ENCODE measurements around the gene SURF6.
"Not testable (repeated sequence)": the region's sequence is repeated elsewhere in the genome, so short reads cannot be mapped to it uniquely, and the experiment has no call there.

Gene SURF6

DNA sequence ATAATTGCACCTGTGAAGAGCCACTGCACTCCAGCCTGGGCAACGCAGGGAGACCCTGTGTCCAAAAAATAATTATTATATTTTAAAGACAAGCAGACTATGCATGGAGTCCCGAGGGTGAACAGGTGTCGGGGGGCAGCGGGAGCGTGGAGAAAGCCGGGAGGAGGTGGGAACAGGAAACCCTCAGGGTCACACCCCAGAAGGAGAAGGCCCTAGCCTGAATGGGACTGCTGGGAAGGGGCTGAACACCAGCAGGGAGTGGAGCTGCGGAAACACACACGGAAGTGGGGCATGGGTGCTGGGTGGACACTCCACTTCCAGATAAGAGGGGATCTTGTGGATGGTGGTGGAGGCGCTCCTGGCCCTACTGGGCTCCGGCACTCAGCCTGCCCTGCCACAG lies 12.8 kb downstream of the SURF6 start:
- no peak for DNase-seq

GRCh38 chr9:133322701-133323100 lies 13.3 kb downstream of the SURF6 start:
- no peak for DNase-seq

GRCh38 chr9:133321411-133321935 lies 14.5 kb downstream of the SURF6 start:
- DNase-seq: no peak

- DNase-seq: no peak
Observed at GRCh38 chr9:133320421-133320881, 15.5 kb downstream of the SURF6 start.

GRCh38 chr9:133317551-133317950 lies 18.4 kb downstream of the SURF6 start:
- DNase-seq: not testable (repeated sequence)

- DNase-seq: no peak
Observed at GRCh38 chr9:133315997-133316396, 20.0 kb downstream of the SURF6 start.

DNA sequence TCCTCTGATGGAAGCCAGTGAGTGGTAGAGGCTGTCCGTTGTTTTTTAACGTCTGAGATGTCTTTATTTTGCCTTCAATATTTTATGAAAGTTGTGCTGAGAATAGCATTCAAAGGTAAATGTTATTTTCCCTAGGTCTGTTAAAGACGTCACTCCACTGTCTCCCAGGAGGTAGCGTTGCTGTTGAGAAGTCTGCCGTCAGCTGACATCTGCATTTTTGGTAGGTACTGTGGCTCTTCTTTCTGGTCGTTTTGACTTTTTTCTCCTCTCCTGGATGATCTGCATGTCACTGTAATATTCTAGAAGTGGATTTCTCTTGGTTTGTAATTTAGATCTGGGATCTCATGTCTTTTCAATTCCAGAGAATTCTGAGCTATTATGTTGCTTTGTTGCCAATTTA lies 26.4 kb downstream of the SURF6 start:
- DNase-seq: no peak

GRCh38 chr9:133307301-133307700 lies 28.7 kb downstream of the SURF6 start:
- no peak for DNase-seq

DNA sequence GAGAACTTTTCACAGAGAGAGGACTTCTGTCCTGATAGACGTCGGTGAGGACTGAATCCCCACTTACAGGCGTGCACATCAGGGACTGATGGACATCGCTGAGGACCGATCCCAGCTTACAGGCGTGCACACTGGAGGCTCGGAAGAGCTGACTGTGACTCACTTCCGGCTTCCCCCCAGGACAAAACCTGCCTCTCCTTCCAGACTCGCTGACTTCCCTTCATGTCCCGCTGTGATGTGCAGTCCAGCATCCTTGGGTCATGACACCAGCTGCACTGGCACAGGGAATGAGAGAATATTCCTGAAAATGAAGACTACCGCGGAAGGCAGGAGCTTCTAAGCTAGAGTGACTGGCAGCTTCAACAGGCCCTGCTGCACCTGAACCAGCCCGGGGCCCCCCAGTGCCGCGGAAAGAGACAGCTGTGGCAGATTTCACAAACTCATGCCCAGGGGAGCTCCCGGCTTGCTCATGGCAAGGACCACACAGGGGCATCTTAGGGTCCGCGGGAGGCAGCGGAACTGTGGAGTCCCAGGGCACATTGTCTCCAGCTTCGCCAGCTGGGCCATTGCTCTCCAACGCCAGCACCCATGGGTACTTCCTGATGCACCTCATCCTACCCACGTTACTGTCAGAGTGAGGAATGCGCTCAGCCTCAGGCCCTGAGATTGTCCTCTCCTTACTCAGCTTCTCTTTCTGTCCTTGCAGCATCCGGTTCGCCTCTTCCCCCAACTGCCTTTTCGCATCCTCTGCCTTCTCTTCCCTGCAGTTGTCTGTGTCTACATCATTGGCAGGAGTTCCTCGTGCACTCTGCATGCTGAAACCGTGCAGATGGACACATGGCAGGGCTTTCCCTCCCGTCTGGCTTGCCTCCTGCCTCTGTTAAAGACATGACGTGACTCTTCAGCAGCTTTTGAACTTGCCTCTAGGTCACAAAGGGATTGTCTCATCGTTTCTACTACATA lies 29.5 kb downstream of the SURF6 start:
- no peak for DNase-seq

DNA sequence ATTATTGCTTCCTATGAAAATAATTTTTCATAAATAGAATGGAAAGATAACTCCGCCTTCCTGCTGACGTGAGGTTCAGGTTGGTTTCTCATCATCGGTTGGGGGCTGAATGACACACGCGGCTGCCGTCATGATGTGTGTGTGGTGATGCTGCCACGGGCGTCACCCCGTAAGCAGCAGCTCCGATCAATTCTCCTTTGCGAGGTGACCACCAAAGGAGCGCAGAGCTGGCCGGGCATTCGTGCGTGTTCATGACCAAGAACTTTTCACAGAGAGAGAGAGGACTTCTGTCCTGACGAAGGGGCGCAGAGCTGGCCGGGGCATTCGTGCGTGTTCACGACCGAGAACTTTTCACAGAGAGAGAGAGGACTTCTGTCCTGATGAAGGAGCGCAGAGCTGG lies 30.3 kb downstream of the SURF6 start:
- no peak for DNase-seq

DNA sequence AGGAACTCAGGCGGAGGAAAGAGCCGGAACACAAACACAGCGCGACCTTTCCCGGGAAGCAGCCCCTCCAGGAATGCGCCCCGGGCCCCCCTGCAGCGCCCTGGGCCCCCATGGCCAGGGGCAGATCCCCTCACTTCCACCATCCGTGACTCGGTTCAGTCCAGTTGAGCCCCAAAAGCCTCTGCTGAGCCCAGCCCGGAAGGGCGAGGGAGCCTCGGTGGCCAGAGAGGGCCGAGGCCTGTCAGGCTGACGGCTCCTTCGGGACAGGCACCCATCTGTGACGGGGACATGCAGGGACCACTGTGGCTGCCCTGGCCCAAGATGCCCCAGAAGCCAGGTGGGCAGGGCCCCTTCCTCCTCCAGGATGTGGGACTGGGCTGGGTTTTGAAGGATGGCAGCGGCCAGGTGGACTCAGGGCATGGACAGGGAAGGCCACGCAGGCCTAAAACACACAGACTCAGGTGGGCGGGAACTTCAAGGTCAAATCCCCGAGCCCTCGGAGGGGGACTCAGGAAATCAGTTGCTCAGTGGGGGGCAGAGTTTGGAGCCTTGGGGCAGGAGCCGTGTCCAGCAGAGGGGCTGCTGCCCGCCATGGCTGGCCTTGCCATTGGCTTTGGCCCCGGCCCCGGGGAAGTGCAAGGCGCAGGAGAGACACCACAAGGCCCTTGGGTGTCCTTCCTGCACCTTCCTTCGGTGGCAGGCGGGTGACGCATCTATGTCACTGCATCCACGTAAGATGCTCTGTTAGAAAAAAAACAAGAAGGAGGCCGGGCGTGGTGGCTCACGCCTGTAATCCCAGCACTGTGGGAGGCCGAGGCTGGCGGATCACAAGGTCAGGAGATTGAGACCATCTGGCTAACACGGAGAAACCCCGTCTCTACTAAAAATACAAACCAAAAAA lies 31.3 kb downstream of the SURF6 start:
- DNase-seq: no peak

- DNase-seq: no peak
Observed at GRCh38 chr9:133304158-133304470, 31.9 kb downstream of the SURF6 start.

- no peak for DNase-seq
Observed at GRCh38 chr9:133303266-133304157, 32.5 kb downstream of the SURF6 start.

- DNase-seq: no peak
Observed at GRCh38 chr9:133301253-133302230, 34.4 kb downstream of the SURF6 start.

- DNase-seq: not testable (repeated sequence)
Observed at GRCh38 chr9:133299996-133300395, 36.0 kb downstream of the SURF6 start.

DNA sequence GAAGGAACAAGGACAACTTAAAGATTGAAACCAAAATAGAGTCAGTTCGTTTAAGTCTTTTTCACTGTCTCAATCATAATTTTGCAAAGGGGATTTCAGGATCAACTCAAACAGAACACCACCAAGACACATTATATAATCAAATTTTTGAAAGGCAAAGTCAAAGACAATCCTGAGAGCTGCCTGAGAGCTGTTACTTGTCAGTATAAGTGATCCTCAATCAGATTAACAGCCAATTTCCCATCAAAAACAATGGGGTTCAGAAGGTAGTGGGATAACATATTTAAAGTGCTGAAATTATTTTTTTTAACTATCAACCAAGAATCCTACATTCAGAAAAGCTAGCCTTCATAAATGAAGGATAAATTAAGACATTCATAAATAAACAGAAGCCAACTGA lies 41.7 kb downstream of the SURF6 start:
- DNase-seq: no peak

GRCh38 chr9:133290751-133291302 lies 45.2 kb downstream of the SURF6 start:
- no peak for DNase-seq

GRCh38 chr9:133286523-133286922 lies 49.5 kb downstream of the SURF6 start:
- no peak for DNase-seq

DNA sequence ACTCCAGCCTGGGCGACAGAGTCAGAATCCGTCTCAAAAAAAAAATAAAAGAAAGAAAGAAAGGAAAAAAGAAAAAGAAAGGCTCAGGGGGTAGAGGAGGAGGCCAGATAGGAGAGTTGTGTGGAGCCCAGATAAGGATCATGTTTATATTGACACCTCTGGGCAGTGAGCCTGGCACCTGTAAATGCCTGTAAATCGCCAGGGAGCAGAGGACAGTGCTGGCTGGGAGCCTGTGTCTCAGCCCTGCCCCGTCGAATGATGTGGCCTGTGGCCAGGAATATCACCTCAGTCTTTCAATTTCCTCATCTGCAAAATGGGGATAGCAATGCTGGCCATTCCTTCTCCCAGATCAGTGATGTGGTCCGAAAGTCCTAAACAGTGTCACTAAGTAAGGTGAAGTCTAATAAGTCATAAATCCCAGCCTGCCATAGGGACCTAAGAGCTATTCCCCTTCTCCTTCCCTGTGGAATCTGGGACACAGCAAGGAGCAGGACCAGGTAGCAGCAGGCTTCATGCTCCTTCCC lies 50.7 kb downstream of the SURF6 start:
- DNase-seq: no peak

DNA sequence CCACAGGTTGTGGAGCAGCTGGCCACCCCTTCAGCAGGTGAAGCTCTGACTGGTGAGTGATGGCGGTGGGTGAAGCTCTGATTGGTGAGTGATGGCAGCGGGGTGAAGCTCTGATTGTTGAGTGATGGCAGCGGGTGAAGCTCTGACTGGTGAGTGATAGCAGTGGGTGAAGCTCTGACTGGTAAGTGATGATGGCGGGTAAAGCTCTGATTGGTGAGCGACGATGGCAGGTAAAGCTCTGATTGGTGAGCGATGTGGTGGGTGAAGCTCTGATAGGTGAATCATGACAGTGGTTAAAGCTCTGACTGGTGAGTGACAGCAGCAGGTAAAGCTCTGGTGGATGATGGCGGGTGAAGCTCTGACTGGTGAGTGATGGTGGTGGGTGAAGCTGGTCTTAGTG lies 51.6 kb downstream of the SURF6 start:
- DNase-seq: no peak

All from SHP77 (cell line).